Putamen (tissue), 1 donor: Measurements from ENCODE around the gene ZDHHC7.
"Not testable (repeated sequence)": the region's sequence is repeated elsewhere in the genome, so short reads cannot be mapped to it uniquely, and the experiment has no call there.

Experiments used
- DNase-seq: peaks from one replicate; pipeline ENCODE4 v3.0.0-alpha.2; 2016; ENCODE audit warnings: low spot score

Gene ZDHHC7, protein sequence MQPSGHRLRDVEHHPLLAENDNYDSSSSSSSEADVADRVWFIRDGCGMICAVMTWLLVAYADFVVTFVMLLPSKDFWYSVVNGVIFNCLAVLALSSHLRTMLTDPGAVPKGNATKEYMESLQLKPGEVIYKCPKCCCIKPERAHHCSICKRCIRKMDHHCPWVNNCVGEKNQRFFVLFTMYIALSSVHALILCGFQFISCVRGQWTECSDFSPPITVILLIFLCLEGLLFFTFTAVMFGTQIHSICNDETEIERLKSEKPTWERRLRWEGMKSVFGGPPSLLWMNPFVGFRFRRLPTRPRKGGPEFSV

DNA sequence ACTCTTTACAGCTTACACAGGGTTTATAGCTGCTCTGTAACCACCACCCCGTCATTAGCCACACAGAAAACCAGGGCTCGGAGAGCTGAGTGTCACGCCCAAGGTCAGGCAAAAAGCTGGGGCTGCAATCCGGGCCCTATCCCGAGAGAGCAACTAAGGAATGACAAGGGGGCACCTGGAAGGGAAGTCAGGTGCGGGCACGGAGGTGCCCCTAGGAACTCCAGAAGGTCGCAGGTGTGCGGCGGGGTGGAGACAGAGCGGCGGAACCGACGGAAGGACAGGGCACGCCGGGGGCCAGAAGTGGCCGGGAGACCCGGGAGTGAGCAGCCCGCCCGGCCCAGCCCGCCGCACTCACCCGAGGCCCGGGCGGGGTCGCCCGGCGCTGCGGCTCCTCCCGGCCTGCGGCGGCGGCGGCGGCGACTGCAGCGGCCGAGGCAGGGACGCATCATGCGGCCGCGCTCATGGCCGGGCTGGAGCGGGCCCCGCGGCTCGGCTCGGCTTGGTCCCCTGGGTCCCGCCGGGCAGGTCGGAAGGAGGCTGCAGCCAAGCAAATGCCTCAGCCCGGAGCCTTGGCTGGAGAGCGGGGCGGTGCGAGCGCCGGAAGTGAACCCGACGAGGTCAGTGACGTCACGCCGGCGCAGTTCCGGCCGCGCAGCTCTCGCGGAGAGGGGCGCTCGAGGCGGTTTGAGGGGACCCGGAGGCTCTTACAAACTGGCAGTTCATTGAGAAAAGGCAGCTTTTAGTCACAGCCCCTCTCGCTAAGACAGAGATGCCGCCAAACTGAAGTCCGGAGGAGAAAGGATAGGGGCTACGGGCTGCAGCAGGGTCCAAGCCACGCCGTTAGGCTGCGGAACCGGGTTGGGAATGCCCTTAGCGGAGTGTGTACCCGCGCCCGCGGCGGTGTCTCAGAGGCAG, at the start of gene ZDHHC7:
ZDHHC7 (minus strand) TSS at position 605 of the 915 bp plus-strand sequence. CDS start 20,917 bp downstream, outside the sequence.
- peak; percentile 87 for DNase-seq

DNA sequence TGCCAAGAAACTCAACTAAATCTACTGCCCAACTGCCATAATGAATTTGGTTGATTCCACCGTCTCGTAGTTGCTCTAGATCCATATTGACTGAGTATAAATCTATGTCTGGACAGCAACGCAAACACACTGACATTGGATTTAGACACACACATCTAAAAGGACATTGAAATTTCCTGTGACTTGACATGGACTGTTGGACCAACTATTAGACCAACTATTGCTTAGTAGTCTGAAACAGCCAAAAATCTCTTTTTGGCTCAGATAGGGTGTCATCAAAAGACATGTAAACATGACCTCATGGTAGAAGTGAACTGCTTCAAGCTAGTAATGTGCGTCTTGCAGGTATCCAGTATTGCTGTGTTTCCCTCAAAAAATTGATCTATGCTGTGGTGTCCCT, 47.6 kb upstream of the ZDHHC7 start:
- DNase-seq = no peak

DNA sequence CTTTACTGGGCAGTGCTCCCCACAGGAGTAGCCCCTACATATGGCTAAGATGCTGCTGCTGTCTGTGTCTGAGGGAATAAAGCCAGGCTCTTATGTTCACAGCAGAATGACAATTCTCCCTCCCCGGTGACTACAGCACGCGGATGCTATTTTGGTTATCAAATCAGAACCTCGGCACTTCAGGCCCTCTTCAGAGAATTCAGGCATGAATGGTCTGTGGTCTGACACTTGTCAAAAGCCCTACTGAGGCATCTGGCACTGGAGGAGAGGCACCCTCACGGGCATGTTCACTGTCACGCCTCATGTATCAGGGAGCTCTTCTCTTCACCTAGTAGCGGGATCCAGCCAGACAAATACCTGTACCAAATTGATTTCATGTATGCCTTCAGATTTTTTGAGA, 46.6 kb upstream of the ZDHHC7 start:
- no peak for DNase-seq

DNA sequence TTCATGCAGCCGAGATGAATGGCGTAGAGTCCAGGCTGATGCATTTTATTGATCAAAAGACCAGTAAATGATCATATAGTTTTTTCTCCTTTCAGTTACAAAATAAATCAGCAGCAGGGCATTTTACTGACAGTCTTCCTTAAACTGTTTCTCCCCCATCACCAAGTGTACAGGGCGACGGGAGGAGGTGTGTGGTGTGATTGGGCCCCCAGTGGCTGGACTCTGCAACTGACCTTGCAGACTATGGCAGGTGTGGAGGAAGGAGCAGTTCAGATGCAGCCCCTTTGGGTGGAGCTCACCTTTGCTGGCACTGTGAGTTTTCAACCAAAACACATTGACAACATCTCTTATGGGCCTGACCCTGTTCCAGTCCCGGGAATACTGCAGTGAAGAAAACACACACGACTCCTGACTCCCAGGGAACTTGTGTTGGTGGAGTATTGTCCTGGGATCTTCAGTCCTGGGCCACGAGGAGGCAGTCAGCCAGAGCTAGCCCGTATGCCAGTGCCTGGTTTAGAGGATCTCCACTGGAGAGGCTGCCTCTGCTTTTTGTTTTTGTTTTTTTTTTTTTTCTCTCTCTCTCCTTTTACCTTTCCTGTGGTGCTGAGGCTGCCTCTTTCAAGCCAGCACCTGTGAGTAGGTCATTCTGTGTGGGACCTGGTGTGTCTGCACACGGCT, 46.0 kb upstream of the ZDHHC7 start:
- DNase-seq = no peak

DNA sequence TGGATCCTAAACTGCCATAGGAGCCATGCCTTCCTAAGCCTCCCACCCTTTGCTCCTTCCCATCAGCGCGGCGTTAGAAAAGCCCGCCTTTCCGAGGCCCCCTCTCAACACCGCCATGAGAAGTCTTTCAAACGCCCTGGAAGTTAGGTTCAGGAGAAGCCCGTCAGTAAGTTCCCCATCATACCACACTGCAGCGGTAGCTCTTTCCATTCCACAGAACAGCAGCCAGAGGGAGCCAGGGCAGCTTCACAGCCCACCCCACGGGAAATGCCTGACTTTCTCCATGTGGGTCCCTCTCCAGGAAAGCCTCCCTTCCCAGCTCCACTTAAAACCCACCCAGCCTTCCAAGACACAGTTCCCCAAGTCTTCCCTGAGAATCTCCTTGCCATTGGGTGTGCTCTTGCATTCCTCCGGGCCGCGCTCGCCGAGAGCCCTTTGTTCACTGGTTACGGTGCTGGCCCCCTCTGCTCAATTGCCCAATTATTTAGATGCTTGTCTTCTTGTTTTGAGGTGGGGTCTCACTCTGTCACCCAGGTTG, 44.9 kb upstream of the ZDHHC7 start:
- DNase-seq = no peak

DNA sequence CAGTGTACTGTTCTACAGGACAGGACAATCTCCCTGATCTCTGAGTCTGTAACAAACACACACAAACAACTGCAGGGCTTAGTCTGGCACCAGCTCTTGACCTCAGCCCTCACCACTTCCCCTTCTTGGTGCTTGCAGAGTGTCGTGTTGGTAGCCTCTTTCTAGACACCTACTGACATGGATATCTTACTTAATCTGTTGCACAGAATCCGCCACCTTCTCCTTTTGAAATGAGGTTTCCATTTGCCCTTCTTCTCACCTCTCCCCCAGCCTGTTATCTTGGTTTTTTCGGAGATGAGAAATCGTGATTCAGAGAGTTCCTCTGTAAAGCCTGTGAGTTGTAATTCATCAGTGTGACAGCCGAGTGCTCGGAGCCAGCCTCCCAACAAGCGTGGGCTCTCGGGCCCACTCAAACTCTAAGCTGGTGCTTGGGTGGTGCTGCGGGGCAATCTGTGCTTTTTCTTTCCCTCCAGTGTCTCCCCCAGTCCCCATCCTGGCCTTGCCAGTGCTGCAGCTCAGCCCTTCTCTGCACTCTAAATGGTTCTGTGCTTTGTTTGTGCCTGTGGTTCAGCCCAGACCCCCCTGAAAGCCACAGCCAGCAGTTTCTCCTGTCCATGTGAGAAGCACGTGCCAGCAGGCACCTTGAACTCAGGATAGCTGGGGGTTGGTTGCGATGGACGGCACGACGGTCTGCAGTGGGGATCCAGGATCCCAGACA, 44.3 kb upstream of the ZDHHC7 start:
- peak; percentile 82 for DNase-seq

DNA sequence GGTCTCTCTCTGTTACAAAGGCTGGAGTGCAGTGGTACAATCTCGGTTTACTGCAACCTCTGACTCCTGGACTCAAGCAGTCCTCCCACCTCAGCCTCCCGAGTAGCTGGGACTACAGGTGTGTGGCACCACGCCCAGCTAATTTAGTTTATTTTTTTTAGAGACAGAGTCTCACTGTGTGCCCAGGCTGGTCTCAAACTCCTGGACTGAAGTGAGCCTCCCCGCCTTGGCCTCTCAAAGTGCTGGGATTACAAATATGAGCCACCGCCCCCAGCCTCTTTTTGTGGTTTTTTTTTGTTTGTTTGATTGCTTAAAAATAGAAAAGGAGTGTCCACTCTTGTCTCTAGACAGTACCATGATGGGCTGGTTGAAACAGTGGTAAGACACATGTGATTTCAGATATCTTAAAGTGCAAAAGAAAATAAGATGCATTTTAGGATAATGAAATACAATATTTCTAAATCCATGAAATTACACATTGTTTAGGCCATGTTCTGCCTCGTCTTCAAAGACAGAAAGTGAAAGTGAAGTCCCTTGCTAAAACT, 43.7 kb upstream of the ZDHHC7 start:
- no peak for DNase-seq

DNA sequence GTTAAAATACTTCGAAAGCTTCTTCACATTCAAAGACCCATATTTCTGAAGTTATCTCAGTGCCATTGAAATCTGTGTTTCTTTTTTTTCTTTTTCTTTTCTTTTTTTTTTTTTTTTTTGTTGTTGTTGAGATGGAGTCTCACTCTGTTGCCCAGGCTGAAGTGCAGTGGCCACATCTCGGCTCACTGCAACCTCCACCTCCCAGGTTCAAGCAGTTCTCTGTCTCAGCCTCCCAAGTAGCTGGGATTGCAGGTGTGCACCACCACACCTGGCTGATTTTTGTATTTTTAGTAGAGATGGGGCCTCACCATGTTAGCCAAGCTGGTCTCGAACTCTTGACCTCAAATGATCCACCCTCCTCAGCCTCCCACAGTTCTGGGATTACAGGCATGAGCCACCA, 43.0 kb upstream of the ZDHHC7 start:
- not testable (repeated sequence) for DNase-seq

DNA sequence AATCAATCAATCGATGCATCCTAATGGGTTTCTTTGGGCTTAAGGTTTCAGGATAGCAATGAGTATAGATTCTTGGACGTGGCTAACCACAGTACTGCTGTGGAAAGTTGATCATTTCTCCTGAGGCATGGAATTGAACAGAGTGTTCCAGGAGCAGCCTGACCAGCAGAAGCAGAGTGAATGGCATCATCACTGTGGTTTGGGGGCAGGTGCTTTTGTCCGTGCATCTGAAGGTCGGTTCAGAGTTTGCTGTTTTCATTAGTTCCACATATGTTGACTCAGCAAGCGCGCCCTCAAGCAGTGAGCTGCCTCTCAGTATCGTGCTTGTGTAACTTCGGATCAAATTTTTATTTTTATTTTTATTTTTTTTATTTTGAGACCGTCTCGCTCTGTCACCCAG, 41.2 kb upstream of the ZDHHC7 start:
- DNase-seq = no peak

DNA sequence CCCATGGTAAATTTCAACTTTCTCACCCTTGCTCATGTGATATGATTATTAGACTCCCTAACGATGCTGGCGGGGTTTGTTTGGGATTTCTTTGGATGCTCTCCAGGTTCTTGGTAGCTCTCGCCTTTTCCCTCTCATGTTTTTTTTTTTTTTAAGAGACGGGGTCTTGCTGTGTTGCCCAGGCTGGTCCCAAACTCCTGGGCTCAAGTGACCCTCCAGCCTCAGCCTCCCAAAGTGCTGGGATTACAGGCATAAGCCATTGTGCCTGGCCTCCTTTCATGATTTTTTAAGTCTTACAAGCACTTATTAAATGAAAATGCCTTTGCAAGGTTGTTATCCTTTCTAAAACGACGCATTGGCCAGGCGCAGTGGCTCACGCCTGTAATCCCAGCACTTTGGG, 40.3 kb upstream of the ZDHHC7 start:
- DNase-seq = no peak

DNA sequence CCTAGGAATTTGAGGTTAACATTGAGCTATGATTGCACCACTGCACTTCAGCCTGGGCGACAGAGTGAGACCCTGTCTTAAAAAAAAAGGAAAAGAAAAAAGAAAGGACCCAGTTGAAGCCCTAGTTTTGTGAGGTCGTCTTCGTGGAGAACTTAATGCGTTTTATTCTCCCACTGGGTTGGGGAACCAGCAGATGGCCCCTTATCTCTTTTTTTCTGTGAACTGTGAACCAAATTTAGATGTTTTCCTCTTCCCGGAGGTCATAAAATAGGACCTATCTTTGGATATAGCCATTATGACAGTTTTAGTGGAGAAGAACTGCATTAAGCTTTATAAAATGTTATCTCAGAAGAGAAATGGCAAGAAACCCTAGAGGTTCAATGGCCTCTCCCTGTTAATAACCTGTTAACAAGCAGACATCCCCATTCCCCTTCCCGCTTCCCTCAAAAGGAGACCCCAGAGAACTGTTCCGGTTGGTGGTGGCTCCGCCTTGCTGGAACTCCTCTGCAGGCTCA, 39.8 kb upstream of the ZDHHC7 start:
- DNase-seq = no peak

DNA sequence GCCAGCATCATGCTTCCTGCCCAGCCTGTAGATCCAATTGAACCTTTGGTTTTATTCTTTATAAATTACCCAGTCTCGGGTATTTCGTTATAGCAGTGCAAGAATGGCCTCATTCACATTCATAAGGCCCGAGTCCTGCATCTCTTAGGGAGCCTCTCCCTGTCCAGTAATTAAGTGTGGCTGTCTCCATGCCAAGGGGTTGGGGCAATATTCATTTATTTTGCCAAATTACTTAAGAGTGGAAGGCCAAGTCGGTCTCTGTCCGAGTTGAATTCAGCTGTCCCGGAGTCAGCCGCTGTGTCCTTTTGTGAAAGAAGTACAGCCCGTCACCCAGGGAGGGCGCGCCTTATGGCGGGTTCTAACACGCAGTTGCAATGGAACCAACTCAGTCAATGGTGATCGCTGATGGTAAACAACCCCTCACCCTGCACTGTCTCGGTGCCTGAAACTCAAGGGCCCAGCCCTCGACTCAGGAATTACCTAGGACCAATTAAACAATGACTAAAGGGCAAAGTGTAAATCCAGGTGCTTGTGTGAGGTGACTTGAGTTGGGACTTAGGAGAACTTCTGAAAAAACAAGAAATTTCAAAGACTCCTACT, 38.5 kb upstream of the ZDHHC7 start:
- no peak for DNase-seq

DNA sequence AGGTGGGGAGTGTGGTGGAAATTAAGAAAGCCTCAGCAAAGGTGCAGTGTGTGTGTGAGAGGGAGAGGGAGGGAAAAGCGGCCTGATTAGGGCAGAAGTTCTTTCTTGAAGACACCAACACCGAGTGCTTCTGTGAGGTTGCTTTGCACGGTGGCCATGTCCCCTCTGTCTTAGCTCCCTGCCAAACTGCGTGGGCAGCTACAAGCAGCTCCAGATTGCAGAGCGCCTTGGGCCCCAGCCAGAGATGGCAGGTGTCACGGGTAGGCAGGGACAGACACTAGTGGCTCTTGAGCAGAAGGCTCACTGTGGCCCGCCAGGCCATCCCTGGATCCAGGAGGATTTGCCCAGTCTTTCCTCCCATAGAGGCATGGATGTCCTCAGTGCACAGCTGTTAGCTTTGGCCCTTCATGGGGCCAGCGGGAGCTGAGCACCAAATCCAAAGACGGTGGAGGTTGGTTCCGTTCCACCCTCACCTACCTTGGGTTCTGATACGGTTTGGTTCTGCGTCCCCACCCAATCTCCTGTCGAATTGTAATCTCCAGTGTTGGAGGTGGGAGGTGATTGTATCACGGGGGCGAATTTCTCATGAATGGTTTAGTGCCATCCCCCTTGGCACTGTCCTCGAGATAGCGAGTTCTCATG, 37.7 kb upstream of the ZDHHC7 start:
- DNase-seq = no peak

DNA sequence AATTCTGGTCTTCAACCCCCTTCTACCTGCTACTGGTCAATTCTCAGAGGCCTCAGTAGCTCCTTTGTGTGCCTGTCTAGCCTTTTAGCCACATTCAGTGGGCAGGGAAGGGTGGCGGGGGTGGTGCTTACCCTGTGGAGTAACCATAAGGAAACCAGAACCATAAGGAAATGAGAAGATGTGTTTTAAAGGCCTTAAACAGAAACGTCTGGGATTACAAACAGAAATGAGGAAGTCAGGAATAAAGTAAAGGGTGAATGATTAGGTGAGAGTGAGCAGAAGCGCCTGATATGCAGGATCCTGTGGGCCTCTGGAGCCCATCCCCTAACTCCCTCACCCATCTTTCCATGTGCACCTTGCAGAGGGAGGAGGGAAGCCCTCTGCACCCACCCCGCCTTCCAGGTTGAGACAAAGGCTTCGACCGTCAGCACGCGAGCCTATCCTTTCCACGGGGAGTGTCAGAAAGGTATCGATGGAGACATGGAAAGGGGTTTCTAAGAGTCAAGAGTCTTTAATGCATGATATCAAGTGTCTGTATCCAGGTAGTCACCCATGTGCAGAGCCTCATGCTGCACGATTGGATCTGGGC, 36.6 kb upstream of the ZDHHC7 start:
- DNase-seq = no peak

DNA sequence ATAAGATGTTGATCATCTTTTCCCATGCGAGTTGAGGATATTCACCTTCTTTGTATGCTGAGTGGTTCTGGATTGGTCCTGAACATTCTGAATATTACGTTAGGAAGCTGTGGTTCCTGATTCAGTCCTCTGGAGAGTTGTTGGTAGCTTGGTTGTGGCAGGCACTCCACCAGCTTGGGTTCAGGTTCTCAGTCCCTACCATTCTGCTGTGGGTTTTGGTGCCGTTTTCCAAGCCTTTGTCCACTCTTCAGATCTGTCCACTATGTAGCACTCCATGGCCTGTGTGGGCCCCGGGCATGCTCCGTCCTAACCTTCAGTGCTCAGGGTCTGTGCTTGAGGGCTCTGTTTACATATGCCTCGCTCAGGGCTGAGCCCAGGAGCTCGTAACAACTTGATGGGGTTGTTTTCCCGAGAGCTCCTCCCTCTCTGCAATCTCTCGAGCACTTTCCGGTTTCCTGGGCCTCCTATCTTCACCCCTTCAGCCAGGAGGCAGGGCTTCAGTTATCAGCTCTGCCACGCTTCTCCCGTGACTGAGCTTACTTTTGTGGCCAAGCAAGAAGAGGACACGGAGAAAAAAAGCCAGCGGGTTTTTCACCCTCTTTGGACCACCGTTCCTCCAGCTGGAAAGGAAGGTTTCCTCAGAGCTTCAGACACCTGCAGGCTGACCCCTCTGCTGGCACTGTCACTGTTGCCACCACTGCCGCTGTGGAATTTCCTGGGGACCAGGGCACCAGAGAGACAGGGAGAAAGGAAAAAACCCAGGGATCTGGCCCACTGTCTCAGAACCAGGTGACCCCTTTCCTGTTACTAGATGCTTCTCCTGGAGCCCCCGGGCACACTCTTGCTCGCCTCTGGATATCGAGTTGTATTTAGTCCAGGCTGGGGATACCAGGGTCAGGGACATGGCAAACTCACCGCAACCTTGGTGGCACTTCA, 35.9 kb upstream of the ZDHHC7 start:
- no peak for DNase-seq

DNA sequence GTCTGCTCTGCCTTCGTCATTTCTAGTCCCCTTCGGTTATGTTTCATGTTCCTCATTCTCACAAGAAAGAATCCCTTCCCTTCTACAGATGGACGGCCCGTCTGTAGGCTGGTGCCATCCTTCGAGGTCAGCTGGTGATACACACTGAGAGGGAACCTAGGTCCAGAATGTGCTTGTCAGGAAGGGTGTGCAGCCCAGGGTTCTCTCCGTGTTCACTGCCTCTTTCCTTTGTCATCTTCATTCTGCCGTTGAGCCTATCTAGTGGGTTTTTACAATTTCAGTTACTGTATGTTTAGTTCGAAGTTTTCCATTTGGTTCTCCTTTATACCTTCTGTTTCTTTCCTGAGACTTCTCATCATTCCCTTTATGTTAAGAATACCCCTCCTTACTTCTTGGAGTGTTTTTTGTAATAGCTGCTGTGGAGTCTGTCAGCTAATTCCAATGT, 35.2 kb upstream of the ZDHHC7 start:
- DNase-seq = no peak

DNA sequence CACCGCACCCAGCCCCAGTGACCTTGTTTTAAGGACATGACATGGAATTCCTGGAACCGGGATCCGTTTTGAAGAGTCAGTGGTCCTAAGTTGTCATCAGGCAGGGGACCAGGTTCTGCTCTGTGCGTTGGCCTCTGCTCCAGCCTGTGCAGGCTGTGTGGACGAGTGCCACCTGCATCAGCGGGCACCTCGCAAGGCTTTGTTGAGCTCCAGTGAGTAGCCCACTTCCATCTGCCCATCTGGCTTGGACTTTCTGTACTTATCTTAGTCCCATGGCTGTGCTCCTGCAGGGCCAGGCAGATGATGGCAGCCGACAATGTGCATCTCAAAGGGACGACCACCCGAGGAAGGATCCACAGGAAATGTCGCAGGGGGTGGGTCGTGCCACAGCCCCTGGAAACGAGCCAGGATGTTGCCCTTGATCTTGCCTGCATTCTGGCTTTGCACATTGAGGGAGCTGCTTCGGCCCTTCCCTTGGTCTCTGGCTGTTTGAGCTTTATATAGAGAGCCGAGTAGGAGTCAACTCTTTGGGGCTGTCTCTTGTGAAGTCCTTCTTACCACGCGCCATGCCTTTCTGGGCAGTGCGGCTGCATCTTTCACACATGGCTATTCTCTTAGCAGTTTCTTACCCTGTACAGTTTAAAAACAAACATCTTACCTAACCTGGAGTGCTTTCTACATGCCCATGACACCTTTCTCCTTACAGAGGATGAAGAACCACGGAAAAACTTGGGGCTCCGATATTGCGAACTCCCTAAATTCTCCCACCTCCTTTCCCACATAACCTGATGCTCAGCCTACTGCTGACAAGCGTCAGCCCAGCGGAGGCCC, 34.5 kb upstream of the ZDHHC7 start:
- no peak for DNase-seq

DNA sequence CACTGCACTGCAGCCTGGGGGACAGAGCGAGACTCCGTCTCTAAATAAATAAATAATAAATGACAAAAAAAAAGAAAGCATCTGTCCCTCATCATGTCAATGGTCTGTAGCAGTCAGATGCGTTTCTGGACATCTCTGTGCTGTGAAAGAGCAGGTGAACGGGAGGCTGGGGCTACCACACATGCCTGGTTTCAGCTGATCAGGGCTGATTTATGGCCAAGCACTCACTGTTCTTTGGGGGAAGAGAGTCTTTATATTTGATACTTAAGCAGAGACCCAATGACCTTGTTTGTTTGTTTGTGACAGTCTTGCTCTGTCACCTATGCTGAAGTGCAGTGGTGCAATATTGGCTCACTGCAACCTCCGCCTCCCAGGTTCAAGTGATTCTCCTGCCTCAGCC, 33.7 kb upstream of the ZDHHC7 start:
- no peak for DNase-seq
